ENCODE measurements around the gene CYP46A1.

GRCh38 chr14:99648027-99648784 lies 35.9 kb upstream of the CYP46A1 start:
- TF ChIP-seq CTCF (IDR thresholded peaks at IDR 0.05), result no peak
- no peak for TF ChIP-seq POLR2A (IDR thresholded peaks at IDR 0.05)
